Testis (tissue), 2 donors: ENCODE results near the gene CELSR2.

Experiments used
- POLR2A ChIP-seq: fragments of 450-650 bp; IDR thresholded peaks from one replicate; pipeline ENCODE4 v1.6.1; 2017; ENCODE audit warnings: antibody characterized with exemption, mild to moderate bottlenecking, moderate library complexity
- TF ChIP-seq, protein P1 (sequence below), 3 experiments: fragments of 450-650 bp in 2 of 3; fragments of 200-600 bp in 1 of 3; sonication (generic) in 1 of 3; IDR thresholded peaks; one replicate each; pipeline ENCODE4 v1.5.1; 2016 to 2019; ENCODE audit warnings: antibody characterized with exemption in 3 of 3, mild to moderate bottlenecking in 2 of 3, moderate library complexity in 1 of 3

GRCh38 chr1:109307274-109308021 is 58.1 kb downstream of the CELSR2 start:
- TF ChIP-seq, protein P1, sequence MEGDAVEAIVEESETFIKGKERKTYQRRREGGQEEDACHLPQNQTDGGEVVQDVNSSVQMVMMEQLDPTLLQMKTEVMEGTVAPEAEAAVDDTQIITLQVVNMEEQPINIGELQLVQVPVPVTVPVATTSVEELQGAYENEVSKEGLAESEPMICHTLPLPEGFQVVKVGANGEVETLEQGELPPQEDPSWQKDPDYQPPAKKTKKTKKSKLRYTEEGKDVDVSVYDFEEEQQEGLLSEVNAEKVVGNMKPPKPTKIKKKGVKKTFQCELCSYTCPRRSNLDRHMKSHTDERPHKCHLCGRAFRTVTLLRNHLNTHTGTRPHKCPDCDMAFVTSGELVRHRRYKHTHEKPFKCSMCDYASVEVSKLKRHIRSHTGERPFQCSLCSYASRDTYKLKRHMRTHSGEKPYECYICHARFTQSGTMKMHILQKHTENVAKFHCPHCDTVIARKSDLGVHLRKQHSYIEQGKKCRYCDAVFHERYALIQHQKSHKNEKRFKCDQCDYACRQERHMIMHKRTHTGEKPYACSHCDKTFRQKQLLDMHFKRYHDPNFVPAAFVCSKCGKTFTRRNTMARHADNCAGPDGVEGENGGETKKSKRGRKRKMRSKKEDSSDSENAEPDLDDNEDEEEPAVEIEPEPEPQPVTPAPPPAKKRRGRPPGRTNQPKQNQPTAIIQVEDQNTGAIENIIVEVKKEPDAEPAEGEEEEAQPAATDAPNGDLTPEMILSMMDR (IDR thresholded peaks at IDR 0.05) = no peak
- no peak for TF ChIP-seq POLR2A
